Endothelial cell of umbilical vein (primary cell): ENCODE results near the gene ZDHHC22. TPM values are rescaled to one million over a fixed set of nuclear protein-coding genes. Genes with fewer than 3 reads are reported as not detected.

Source experiments
- BruUV-seq: library from RNA; stranded (reverse); fragments of 400-500 nt; replicated peaks from 2 replicates; lab custom pipeline; 2021; lab: Mats Ljungman, UMichigan
- CTCF ChIA-PET: fragments of 300-600, 350-600 bp; sonication (Branson Sonifier 250); formaldehyde crosslinking; loops from one replicate; lab custom pipeline; 2021; ENCODE audit warnings: antibody characterized with exemption, inconsistent platforms; lab: Charles Lee
- POLR2A ChIA-PET: fragments of 300-600, 350-600 bp; sonication (Branson Sonifier 250); formaldehyde crosslinking; loops from one replicate; lab custom pipeline; 2021; ENCODE audit warnings: antibody characterized with exemption, inconsistent platforms; lab: Charles Lee
- DNase-seq: peaks from one replicate; pipeline ENCODE4 v3.0.0-alpha.2; 2011; ENCODE audit warnings: low read depth, low spot score
- FAIRE-seq: peaks from 2 replicates; lab custom pipeline; 2011; peaks lifted over from hg19 to GRCh38; lab: Jason Lieb, UNC
- H2AFZ ChIP-seq: 2 replicates; pipeline ENCODE4 v1.6.0; 2012; ENCODE audit warnings: low read depth, low read length, control low read depth, inconsistent platforms
- H3K27ac ChIP-seq: 2 replicates; pipeline ENCODE4 v1.5.1; 2011; ENCODE audit warnings: low read depth, mild to moderate bottlenecking, control low read depth, low read length, moderate library complexity; ENCODE audit not compliant: insufficient read depth
- H3K27me3 ChIP-seq, 2 experiments: 2 replicates each; pipeline versions ENCODE4 v1.6.0 to v1.6.1; 2011; ENCODE audit warnings: low read length in 2 of 2, mixed read lengths in 1 of 2; ENCODE audit not compliant: control insufficient read depth in 2 of 2, insufficient read depth in 2 of 2
- H3K36me3 ChIP-seq, 2 experiments: 2 replicates in 1 of 2; 3 replicates in 1 of 2; pipeline ENCODE4 v1.5.1; 2011; ENCODE audit warnings: low read length in 2 of 2, mild to moderate bottlenecking in 1 of 2, moderate library complexity in 1 of 2; ENCODE audit not compliant: control insufficient read depth in 2 of 2, insufficient read depth in 2 of 2; ENCODE audit errors: extremely low read depth in 1 of 2
- H3K4me1 ChIP-seq: 3 replicates; pipeline ENCODE4 v1.5.1; 2011; ENCODE audit warnings: mild to moderate bottlenecking, low read length; ENCODE audit not compliant: control insufficient read depth, insufficient read depth; ENCODE audit errors: extremely low read depth
- H3K4me2 ChIP-seq: 2 replicates; pipeline ENCODE4 v1.6.1; 2011; ENCODE audit warnings: low read length, control low read depth, mixed read lengths; ENCODE audit not compliant: insufficient read depth
- H3K4me3 ChIP-seq, 3 experiments: fragments of 200-600 bp in 1 of 3; sonication (generic), shearing (Covaris generic) in 1 of 3; replicated peaks in 1 of 3; 2 replicates each; pipeline ENCODE4 v1.5.1; 2011 to 2016; ENCODE audit warnings: control low read depth in 3 of 3, low read length in 3 of 3, mild to moderate bottlenecking in 2 of 3, inconsistent platforms in 1 of 3, low read depth in 1 of 3, moderate library complexity in 1 of 3; ENCODE audit not compliant: insufficient read depth in 1 of 3
- H3K79me2 ChIP-seq: 2 replicates; pipeline ENCODE4 v1.6.0; 2012; ENCODE audit warnings: low read length, inconsistent platforms; ENCODE audit not compliant: control insufficient read depth, insufficient read depth
- H3K9ac ChIP-seq: replicated peaks from 2 replicates; pipeline ENCODE3; 2011; ENCODE audit warnings: low read length, control low read depth; ENCODE audit not compliant: insufficient read depth; ENCODE audit errors: extremely low read depth
- H3K9me1 ChIP-seq: replicated peaks from 3 replicates; pipeline ENCODE4 v1.6.0; 2011; ENCODE audit warnings: mild to moderate bottlenecking, low read length; ENCODE audit not compliant: control insufficient read depth, insufficient read depth; ENCODE audit errors: extremely low read depth
- H3K9me3 ChIP-seq: replicated peaks from 2 replicates; pipeline ENCODE4 v1.5.1; 2012; ENCODE audit warnings: low read length, inconsistent platforms; ENCODE audit not compliant: control insufficient read depth, insufficient read depth
- H4K20me1 ChIP-seq: replicated peaks from 2 replicates; pipeline ENCODE3; 2011; ENCODE audit warnings: mild to moderate bottlenecking, low read length; ENCODE audit not compliant: control insufficient read depth, insufficient read depth; ENCODE audit errors: extremely low read depth
- CTCF ChIP-seq, 2 donors: IDR thresholded peaks; 1 replicate in 1 of 2; 2 replicates in 1 of 2; pipeline ENCODE4 v1.5.1; 2011; ENCODE audit warnings: low read length in 2 of 2, mild to moderate bottlenecking in 2 of 2, moderate library complexity in 2 of 2, control low read depth in 1 of 2, inconsistent platforms in 1 of 2, low read depth in 1 of 2; ENCODE audit not compliant: insufficient read depth in 1 of 2; ENCODE audit errors: extremely low read depth in 1 of 2
- JUN ChIP-seq: IDR thresholded peaks from 2 replicates; pipeline ENCODE4 v1.6.1; 2011; ENCODE audit warnings: borderline replicate concordance, low read depth; ENCODE audit not compliant: insufficient read length, insufficient read depth
- MYC ChIP-seq: IDR thresholded peaks from one replicate; pipeline ENCODE4 v1.6.1; 2011; ENCODE audit warnings: mild to moderate bottlenecking, low read depth, low read length
- dilution Hi-C: fragments of 300-500 bp; cut with MboI; formaldehyde crosslinking; loops from one replicate; pipeline ENCODE4 v1.15.0; 2019; ENCODE audit warnings: low sequenced_read_pairs; ENCODE audit not compliant: extremely low pct_ligation_motif_present
- intact Hi-C: fragments of 100-400 bp; cut with micrococcal nuclease; formaldehyde crosslinking; loops from one replicate; pipeline ENCODE4 v1.10.0; 2022
- polyA plus RNA-seq, 4 experiments: library from polyadenylated mRNA; depleted of rRNA in 3 of 4; stranded (reverse) in 3 of 4; unstranded in 1 of 4; fragments of >200 nt; gene quantifications; 2 replicates each; pipeline versions ENCODE4 v1.2.1 to v1.2.3, GENCODE V29; 2011 to 2012; ENCODE audit warnings: missing spikeins in 1 of 4
- total RNA-seq: library from RNA; stranded (reverse); gene quantifications from 2 replicates; pipeline ENCODE4 v1.2.3, GENCODE V29; 2021

The ZDHHC22 gene
- total and polyA plus RNA-seq, 2 donors (not counting 3 experiments of a cell fraction or from before 2014, with no cell fraction given) = 0.03 to 0.24 TPM

- no TSS peak for BruUV-seq
- intact Hi-C loops = no loop called here
These were observed 53.4 kb downstream of the ZDHHC22 start for GRCh38 chr14:77088219-77088618.

More at GRCh38 chr14:77088219-77088618, 53.4 kb downstream of the ZDHHC22 start:
- no peaks in the 10 kb centered on the region for H4K20me1 ChIP-seq
- no peak overlapping the region for H3K4me3 ChIP-seq
- no peaks in the 10 kb centered on the region for H3K9me1 ChIP-seq
- H3K4me1 ChIP-seq = no peaks in the 10 kb centered on the region
- FAIRE-seq (no peak), DNase-seq (no peak)
- H3K9ac ChIP-seq = no peak overlapping the region
- no peaks in the 10 kb centered on the region for H3K36me3 ChIP-seq
- dilution Hi-C loops = loop anchor here (25.0 kb wide), 1 partner anchor 201 kb away; no protein-coding TSS in a partner anchor
- H3K79me2 ChIP-seq = no peaks in the 10 kb centered on the region
- H3K27me3 ChIP-seq = peaks cover 11 to 24% of the 10 kb centered on the region in 2 experiments
- ChIA-PET CTCF (interaction anchor here (0.6 to 13.5 kb wide), 4 partner anchors 17 to 620 kb away, joined by 3 to 312 read pairs (median 10); no protein-coding TSS in a partner anchor), POLR2A (no interaction called here)
- no peak overlapping the region for H2AFZ ChIP-seq
- no peak overlapping the region for H3K27ac ChIP-seq
- no peak overlapping the region for H3K4me2 ChIP-seq
- H3K9me3 ChIP-seq = no peaks in the 10 kb centered on the region
- TF ChIP-seq CTCF (IDR thresholded peaks at IDR 0.05; ENCODE audit: extremely low read depth in 1 of 2, insufficient read depth in 1 of 2, low read depth in 1 of 2, low read length in 2 of 2) = no peak
- no peak for TF ChIP-seq MYC
- TF ChIP-seq JUN = no peak
